ENCODE data around the gene MPG. TPM values are rescaled to one million over a fixed set of nuclear protein-coding genes. Genes with fewer than 3 reads are reported as not detected.

Gene MPG
- total and polyA plus RNA-seq, 9 donors: 0.60 to 90.9 (median 48.4) TPM

DNA sequence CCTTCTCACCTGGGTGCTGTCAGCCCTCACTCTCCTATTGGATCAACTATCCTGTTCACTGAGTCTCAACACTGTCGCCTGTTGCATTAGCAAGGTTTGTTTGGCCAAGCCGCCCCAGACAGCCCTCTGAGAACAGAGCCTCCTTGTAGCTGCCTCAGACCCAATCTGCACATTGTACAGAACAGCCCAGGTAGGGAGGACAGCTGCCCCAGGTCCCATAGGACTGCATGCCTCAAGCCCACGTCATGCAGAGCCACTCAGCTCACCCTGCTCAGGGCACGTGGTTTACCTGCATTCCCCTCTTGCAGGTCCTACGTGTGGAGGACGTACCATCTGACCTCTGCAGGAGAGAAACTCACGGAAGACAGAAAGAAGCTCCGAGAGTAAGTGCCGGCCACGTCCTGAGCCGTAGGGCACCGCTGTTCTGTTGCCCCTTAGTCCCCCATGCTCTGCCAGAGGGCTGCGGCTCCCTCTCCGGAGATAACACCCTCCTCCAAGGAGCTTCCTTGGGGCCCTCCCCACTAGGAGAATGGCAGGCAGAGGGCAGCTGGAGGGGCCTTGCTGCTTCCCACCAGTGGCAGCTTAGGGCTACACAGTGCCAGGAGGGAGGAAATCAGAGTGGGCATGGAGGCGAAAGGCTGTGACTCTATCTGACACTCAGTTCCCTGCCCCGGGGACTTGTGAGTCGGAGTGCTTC is 21.6 kb upstream of the MPG start:
- Histone ChIP-seq H3K36me3 (no peaks in the 10 kb centered on the region), H3K27me3 (no peaks in the 10 kb centered on the region), H3K9me3 (no peaks in the 10 kb centered on the region), H3K27ac (no peak overlapping the region), H3K4me3 (no peak overlapping the region), H3K4me1 (ENCODE audit: insufficient read depth) (peaks cover 2% of the 10 kb centered on the region)
- WGBS, 3 donors: 80 to 87% (median 83%) methylated on average over 17 of the region's 17 CpGs
- no peak for DNase-seq
- intact Hi-C loops (cut with DNase I): no loop called here
- no peak for TF ChIP-seq POLR2A (IDR thresholded peaks at IDR 0.05)
- TF ChIP-seq EP300 (IDR thresholded peaks at IDR 0.05): no peak
- no peak for TF ChIP-seq CTCF (IDR thresholded peaks at IDR 0.05)

DNA sequence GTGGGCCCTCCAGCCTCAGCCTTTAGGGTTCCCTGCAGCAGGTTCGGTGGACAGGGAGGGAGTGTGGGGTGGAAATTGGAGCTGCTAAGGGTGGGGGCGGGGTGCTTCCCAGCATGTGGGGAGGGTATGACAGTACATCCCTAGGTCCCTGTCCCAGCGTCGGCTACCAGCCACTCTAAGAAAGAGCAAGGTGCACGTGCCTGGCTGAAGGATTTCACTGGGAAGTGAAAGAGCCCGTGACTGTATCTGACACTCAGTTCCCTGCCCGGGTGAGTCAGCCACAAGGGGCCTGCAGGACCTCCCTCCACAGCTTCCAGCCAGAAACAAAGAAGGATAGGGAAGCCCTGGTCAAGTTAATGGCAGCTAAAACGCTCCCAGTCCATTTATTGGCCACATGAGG is 20.3 kb upstream of the MPG start:
- no peak overlapping the region for H3K4me3 ChIP-seq
- no peaks in the 10 kb centered on the region for H3K4me1 ChIP-seq (ENCODE audit: insufficient read depth)
- H3K27ac ChIP-seq: no peak overlapping the region
- H3K36me3 ChIP-seq: no peaks in the 10 kb centered on the region
- DNase-seq: no peak
- whole genome bisulfite sequencing, 3 donors: 61 to 64% (median 62%) methylated on average over 8 of the region's 8 CpGs
- H3K27me3 ChIP-seq: no peaks in the 10 kb centered on the region
- intact Hi-C loops (cut with DNase I): no loop called here
- TF ChIP-seq CTCF (IDR thresholded peaks at IDR 0.05): no peak
- no peak for TF ChIP-seq EP300 (IDR thresholded peaks at IDR 0.05)
- TF ChIP-seq POLR2A (IDR thresholded peaks at IDR 0.05): no peak
- no peaks in the 10 kb centered on the region for H3K9me3 ChIP-seq

GRCh38 chr16:58491-59439 is 19.3 kb upstream of the MPG start:
- no peaks in the 10 kb centered on the region for H3K36me3 ChIP-seq
- no peaks in the 10 kb centered on the region for H3K4me1 ChIP-seq (ENCODE audit: insufficient read depth)
- TF ChIP-seq EP300 (IDR thresholded peaks at IDR 0.05): no peak
- no peak for TF ChIP-seq POLR2A (IDR thresholded peaks at IDR 0.05)
- no peak for TF ChIP-seq CTCF (IDR thresholded peaks at IDR 0.05)
- no peak overlapping the region for H3K4me3 ChIP-seq
- no peak for DNase-seq
- intact Hi-C loops (cut with DNase I): no loop called here
- no peak overlapping the region for H3K27ac ChIP-seq
- no peaks in the 10 kb centered on the region for H3K9me3 ChIP-seq
- WGBS, 3 donors: 81 to 85% (median 82%) methylated on average over 28 to 29 of the region's 29 CpGs
- no peaks in the 10 kb centered on the region for H3K27me3 ChIP-seq

GRCh38 chr16:59440-60059 is 18.5 kb upstream of the MPG start:
- no peaks in the 10 kb centered on the region for H3K27me3 ChIP-seq
- no peak for DNase-seq
- no peak overlapping the region for H3K4me3 ChIP-seq
- no peaks in the 10 kb centered on the region for H3K9me3 ChIP-seq
- no peak overlapping the region for H3K27ac ChIP-seq
- H3K4me1 ChIP-seq (ENCODE audit: insufficient read depth): no peaks in the 10 kb centered on the region
- no peaks in the 10 kb centered on the region for H3K36me3 ChIP-seq
- intact Hi-C loops (cut with DNase I): no loop called here
- no peak for TF ChIP-seq POLR2A (IDR thresholded peaks at IDR 0.05)
- no peak for TF ChIP-seq EP300 (IDR thresholded peaks at IDR 0.05)
- no peak for TF ChIP-seq CTCF (IDR thresholded peaks at IDR 0.05)
- WGBS, 3 donors: 86 to 87% (median 87%) methylated on average over 14 of the region's 14 CpGs
